Activated CD8-positive, alpha-beta memory T cell treated with anti-CD3 and anti-CD28 coated beads, Interleukin-2, amount 50 U/mL, for 1 hour (primary cell): Measurements from ENCODE around the gene GTPBP4.
"Not testable (repeated sequence)": the region's sequence is repeated elsewhere in the genome, so short reads cannot be mapped to it uniquely, and the experiment has no call there.

Source experiments
- DNase-seq: peaks from one replicate; pipeline ENCODE4 v3.0.0-alpha.2; 2020; ENCODE audit errors: extremely low read depth

Gene GTPBP4

GRCh38 chr10:988667-989545, 672 bp downstream of the GTPBP4 start:
- DNase-seq = peak; percentile 3

GRCh38 chr10:990808-991207, 2.6 kb downstream of the GTPBP4 start:
- no peak for DNase-seq

DNA sequence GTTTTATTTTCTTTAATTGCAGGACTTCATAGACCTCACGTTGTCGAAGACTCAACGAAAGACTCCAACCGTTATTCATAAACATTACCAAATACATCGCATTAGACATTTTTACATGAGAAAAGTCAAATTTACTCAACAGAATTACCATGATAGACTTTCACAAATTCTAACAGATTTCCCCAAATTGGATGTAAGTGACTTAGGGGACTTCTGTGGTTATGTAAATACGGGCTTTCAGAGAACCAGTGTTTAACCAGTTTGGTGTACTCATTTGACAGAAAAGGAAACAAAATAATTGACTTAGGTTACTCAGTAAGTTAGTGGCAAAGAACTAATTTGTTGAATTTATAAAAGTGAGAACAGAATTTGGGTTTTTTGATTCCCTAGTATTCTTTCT, 4.2 kb downstream of the GTPBP4 start:
- DNase-seq = no peak

- DNase-seq = no peak
Observed at GRCh38 chr10:992871-993270, 4.6 kb downstream of the GTPBP4 start.

DNA sequence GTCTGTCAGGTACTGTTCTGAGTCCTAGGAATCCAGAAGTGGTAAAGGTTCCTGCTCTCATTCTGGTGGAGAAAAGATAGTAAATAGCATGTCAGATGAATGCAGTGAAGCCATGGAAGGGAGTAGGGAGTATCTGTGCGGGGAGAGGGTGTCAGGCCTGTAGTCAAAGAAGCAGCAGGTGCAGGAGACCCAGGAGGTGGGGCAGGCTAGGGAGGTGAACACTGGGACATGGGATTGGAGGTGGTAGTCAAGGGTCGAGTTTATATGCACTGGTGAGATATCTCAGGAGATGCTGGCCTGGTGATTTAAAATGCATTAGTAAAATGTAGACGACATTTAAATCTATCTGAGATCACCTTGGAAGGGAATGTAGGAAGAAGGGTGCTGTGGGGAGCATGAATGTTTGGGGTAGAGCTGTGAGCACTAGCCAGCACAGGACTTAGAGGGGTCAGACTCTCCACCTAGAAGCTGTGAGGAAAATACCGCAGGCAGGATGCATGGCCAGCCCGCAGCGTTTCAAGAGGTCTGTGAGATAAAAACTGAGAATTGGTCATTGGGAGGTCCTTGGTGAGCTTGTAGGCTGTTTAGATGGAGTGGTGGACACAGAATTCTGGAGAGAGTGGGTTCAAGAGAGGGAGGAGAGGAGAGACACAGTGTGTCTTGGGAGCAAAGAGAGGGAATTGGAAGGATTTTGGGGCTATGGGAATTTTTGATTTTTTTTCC, 6.8 kb downstream of the GTPBP4 start:
- DNase-seq = no peak

GRCh38 chr10:995559-995926, 7.3 kb downstream of the GTPBP4 start:
- no peak for DNase-seq

GRCh38 chr10:996031-996430, 7.8 kb downstream of the GTPBP4 start:
- no peak for DNase-seq

GRCh38 chr10:997266-998022, 9.2 kb downstream of the GTPBP4 start:
- no peak for DNase-seq

DNA sequence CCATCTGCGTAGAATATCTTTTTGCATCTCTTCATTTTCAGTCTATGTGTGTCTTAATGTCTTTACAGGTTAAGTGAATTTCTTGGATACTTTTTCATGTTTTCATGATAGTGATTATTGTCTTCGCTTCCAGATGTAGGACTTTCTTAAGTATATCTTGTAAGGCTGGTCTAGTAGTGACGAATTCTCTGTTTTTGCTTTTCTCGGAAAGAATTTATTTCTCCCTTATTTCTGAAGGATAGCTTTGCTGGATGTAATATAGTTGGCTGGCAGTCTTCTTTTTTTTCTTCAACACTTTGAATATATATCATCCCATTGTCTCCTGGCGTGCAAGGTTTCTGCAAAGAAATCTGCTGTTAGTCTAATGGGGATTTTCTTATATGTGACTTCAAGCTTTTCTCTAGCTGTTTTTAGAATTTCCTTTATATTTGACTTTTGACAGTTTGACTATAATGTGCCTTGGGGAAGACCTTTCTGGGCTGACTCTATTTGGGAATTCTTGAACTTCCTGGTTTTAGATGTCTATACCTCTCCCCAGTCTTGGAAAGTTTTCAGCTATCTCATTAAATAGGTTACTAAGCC, 14.3 kb downstream of the GTPBP4 start:
- no peak for DNase-seq

DNA sequence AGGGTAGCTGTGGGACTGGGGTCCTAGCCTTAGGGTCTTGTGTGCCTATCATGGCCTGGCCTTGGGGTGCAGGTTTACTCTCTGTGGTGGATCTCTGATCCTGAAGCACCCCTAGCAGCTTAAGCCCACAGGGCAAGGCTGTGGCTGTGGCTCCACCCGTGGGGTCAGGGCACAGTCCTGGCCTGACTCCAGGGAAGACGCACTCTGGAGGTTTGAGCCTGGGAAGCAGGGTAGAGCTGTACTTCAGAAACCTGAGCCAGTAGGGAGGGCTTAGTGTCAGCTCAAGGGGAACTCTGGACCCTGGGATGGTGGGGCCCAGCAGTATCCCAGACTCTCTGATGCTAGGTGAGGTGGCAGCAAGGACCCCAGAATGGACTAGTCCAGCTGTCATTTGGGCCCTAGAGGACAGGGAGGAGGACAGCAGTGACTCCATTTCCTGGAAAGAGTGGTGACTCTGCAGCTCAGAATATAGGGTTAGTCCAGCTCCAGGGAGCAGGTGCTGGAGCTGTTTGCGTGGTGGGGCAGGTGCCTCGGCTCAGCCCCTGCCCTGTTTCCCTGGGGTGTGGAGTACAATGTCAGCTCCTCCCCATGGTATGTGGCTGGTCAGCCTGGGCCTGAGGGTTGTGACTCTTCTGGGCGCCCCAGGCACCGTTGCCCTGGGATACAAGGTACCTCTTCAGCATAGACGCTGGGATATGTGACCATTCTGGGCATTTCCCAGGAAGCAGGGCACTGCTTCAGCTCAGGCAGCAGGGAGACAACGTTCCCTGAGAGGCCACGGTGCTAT, 15.8 kb downstream of the GTPBP4 start:
- no peak for DNase-seq

DNA sequence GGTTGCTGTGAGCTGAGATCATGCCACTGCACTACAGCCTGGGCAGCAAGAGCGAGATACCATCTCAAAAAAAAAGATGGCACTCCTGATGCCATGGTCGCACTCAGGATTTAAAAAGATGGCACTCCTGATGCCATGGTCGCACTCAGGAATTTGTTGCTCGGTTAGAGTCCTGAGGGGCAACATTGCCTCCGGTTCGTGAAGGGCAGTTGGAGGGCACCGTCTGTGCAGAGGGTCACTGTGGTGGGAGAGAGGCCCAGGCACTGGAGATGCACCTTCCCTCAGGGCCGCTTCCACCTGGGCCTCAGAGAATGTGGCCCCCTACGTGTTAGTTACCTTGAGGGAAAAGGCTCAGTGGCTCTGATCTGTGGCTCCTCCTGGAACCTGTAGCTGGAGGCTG, 18.3 kb downstream of the GTPBP4 start:
- DNase-seq = no peak

- DNase-seq = no peak
Observed at GRCh38 chr10:1007583-1007982, 19.3 kb downstream of the GTPBP4 start.

- DNase-seq = no peak
Observed at GRCh38 chr10:1009071-1009494, 20.8 kb downstream of the GTPBP4 start.

GRCh38 chr10:1009947-1010346, 21.7 kb downstream of the GTPBP4 start:
- DNase-seq = not testable (repeated sequence)

GRCh38 chr10:1010703-1011102, 22.5 kb downstream of the GTPBP4 start:
- no peak for DNase-seq

GRCh38 chr10:1011696-1012095, 23.5 kb downstream of the GTPBP4 start:
- no peak for DNase-seq

DNA sequence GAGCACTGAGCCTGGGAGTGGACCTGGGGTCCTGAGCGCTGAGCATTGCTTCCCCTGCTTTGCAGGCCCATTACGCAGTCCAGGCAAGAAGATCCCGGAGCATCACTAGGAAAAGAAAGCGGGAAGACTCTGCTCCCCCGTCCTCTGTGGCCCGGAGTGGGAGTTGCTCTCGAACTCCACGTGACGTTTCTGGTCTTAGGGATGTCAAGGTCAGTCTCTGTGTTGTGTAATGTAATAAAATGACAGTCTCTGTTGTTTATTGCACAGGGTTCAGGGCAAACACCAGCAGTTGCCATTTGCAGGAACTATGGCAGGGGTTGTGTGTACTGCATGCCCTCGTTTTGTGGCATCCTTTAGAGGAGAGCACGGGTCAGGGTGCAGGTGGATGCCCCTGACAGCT, 27.5 kb downstream of the GTPBP4 start:
- DNase-seq = no peak

GRCh38 chr10:1019362-1019761, 31.1 kb downstream of the GTPBP4 start:
- no peak for DNase-seq

DNA sequence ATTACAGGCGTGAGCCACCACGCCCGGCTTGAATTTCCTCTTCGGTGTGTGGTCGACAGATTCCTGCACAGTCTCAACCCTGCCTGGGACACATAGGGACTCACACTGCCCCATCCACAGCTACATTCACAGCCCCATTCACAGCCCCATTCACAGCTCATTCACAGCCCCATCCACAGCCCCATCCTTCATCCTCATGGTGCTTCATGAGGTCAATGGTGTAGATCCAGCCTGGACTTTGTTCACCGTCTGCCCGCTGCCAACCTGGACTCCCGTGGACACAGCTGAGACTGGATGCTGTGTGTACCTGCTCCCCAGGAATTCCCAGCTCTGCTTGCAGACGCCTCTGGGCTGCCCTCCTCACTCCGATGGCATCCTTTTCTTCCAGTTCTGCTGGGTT, 32.2 kb downstream of the GTPBP4 start:
- DNase-seq = no peak

- no peak for DNase-seq
Observed at GRCh38 chr10:1020958-1021357, 32.7 kb downstream of the GTPBP4 start.

DNA sequence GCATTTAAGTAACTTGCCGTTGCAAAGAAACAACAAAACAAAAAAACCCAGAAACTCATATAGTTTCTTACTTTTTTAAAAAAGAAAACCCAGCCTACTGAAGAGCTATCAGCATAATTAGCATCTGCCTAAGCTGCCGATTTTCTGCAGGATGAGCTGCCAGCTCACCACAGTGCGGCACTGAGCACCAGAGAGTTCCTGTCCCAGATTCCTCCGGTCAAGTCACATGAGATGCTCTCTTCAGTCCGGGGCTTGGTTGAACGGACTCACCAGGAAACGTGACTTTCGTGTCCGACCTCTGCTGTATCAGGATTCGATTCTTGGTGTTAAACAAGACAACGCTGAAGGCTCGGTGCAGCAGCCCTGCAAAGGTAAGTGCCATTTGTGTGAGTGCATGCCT, 34.2 kb downstream of the GTPBP4 start:
- no peak for DNase-seq
